ENCODE measurements around the gene SKI. TPM values are rescaled to one million over a fixed set of nuclear protein-coding genes. Genes with fewer than 3 reads are reported as not detected.

SKI gene
- total RNA-seq, 2 donors from 2014 or later = 26.6 to 43.8 TPM

DNA sequence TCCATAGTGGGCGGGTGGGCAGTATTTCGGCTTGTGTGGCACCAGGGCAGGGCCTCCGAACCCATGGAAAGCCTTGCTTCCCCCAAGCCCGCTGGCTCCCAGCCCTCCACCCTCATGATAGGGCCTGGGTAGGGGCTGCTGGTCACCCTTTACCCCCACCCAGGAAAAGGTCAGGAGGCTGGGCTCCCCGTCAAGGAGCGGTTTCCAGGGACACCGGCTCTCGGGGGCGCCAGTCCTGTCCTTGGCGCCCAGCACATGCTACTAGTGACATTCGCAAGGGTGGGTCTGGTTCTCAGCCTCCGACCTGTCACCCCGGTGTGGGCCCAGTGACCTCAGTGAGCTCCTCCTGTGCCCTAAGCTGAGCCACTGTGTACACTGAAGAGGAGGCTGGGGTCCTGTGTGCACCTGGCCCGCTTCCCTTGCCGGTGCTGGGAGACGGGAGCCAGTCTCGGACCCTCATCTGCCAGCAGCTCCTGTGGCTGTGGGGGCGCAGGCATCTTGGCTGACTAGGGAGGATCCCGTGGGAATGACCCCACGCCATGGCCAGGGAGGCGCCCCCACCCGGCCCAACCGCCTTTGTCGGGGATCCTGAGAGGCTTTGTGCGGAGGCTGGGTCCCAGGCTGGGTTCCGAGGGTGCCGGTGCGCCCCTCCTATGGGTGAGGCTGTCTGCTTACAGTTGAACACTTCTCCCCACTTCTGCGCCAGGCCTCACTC is 54.6 kb downstream of the SKI start:
- H3K9me3 Mint-ChIP-seq = no peaks in the 10 kb centered on the region
- H3K36me3 Mint-ChIP-seq = peaks cover under 1 to 6% of the 10 kb centered on the region in 2 donors
- ATAC-seq (peak in 1 of 2 donors; percentile 6), DNase-seq (ENCODE audit: low spot score in 2 of 2) (no peak)
- H3K27ac Mint-ChIP-seq = peak overlapping the region; percentile 39 to 74

DNA sequence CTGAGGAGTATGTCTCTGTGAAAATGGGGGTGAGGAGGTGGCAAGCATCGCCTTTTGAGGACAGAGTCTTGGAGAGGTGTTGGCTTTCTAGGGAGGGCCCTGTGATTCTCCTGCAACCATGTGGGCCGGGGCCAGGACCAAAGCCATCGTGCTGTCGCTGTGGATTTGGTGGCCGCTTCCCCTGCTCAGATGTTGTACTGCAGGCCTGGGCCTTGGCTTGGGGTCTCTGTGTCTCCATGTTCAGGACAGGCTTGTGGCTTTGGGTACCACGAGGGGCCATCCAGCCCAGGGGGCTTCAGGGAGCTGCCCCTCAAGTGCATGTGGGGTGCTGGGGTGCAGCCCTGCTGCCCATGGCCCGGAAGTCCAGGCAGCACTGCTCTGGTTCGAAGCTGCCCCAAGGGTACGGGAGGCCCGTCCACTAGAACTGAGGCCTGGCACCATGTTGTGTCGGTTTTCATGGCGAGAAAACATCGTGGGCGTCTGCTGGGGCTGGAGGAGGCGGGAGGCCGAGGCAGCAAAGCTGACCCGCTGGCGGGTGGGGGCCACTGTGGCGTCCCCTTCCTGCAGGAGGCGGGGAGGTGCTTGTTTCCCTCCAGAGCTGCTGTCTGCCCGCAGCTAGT is 55.4 kb downstream of the SKI start:
- peak in 1 of 2 donors; percentile 9 for ATAC-seq
- H3K36me3 Mint-ChIP-seq = peaks cover 0 to 13% of the 10 kb centered on the region in 2 donors
- peak overlapping the region; percentile 39 to 74 for H3K27ac Mint-ChIP-seq

DNA sequence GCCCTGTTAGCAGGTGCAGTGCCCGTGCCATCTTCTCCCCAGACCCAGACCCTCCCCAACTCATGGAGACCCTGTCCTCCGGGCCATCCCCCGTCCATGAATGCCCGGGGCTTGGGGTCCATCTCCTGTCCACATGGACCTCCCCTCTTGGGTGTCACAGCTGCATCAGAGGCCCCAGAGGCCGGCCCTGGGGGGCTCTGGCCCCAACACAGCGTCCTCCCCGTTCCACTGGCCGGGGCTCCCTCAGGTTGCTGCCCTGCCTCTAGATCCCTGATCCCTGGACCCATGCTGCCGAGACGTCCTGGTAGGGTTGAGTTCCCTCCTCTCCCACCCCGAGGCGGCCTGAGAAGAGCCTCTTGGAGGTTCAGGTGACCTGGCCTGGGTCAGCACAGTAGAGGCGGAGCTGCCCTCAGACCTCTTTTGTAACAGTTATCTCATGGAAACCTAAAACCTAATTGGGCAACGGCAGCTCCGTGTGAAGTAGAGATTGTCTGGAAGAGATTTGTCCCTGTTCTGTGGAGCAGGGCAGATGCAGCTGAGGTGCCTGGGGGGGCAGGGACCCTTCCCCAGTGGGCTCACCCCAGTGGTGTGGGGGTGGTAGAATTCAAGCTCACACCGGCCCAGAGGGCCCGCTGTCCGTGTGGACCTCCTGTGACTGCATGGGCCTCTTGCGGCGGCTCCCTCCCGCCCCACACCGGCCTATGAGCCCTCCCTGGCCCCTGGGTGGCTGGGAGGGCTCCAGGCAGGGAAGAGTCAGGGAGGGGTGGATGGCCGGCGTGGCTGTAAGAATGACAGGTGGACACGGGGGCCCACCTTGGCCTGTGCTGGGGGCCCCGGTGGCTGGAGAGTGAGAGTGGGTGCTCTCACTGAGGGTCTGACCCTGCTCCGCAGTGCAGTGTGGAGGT is 56.1 kb downstream of the SKI start:
- ATAC-seq (no peak), DNase-seq (ENCODE audit: low spot score in 2 of 2) (no peak)
- Mint-ChIP-seq H3K27ac (no peak overlapping the region), H3K9me3 (no peaks in the 10 kb centered on the region), H3K36me3 (peaks cover 0 to 14% of the 10 kb centered on the region in 2 donors)

More for the DNA sequence above, 55.4 kb downstream of the SKI start:
- no peak for DNase-seq (ENCODE audit: low spot score in 2 of 2)
- no peaks in the 10 kb centered on the region for H3K9me3 Mint-ChIP-seq

DNA sequence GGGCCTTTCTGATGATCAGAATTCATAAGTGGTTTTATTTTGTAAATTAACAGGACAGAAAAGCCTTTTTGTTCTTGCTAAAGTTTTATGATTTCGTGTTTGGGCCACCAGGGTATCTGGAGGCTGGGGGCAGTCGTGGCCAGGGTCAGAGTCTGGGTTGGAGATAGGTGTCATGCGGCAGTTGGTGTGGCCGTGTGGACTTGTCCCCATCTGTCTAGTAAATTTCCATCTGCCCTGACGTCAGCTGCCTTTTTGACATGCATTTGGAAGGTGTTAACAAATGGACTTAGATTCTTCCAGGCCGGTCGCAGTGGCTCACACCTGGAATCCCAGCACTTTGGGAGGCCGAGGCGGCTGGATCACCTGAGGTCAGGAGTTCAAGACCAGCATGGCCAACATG is 56.8 kb downstream of the SKI start:
- Mint-ChIP-seq H3K9me3 (no peaks in the 10 kb centered on the region), H3K36me3 (peaks cover 0 to 14% of the 10 kb centered on the region in 2 donors)

DNA sequence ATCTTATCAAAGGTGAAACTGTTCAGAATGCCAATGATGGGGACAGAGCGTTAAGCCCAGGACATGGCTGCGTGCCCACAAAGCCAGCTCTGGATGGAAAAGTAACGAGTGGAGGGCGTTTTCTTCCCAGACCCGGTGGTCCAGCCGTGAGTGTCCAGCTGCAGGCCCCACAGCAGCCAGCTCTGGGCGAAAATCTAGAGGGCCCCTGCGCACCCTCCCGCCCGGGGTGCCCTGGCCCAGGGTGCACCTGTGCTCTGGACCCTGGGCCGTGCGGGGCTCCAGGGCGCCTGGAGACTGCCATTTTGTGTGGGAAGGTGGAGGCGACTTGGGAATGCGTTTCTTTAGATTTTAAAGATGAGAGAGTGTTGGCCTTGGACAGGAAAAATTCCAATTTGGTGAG is 58.8 kb downstream of the SKI start:
- no peak for ATAC-seq
- no peak overlapping the region for H3K27ac Mint-ChIP-seq
- H3K36me3 Mint-ChIP-seq = peaks cover 0 to 14% of the 10 kb centered on the region in 2 donors
- no peak for DNase-seq (ENCODE audit: low spot score in 2 of 2)
- H3K9me3 Mint-ChIP-seq = no peaks in the 10 kb centered on the region

More for the DNA sequence above, 56.8 kb downstream of the SKI start:
- no peak for DNase-seq (ENCODE audit: low spot score in 2 of 2)
- no peak for ATAC-seq
- H3K27ac Mint-ChIP-seq = peak overlapping the region in 1 of 2 donors; percentile 22

DNA sequence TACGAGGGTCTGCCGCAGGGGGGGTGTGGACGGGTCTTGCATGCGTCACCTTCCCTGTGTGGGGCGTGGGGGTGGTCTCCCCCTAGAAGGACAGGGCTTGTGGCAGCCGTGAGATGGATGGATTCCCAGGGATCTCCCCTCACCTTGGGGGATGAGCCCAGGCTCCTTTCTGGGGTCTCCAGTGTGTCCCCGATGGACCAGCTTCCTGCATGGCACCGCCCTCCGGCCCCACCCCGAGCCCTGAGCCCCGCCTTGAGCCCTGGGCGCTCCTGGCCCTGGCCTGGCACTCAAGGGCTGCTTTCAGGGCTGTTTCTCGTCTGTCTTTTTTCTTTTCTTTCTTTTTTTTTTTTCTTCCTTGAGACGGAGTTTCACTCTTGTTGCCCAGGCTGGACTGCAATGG is 59.5 kb downstream of the SKI start:
- Mint-ChIP-seq H3K36me3 (peaks cover 0 to 14% of the 10 kb centered on the region in 2 donors), H3K9me3 (no peaks in the 10 kb centered on the region), H3K27ac (peak overlapping the region in 1 of 2 donors; percentile 6)
- ATAC-seq = no peak
- no peak for DNase-seq (ENCODE audit: low spot score in 2 of 2)

DNA sequence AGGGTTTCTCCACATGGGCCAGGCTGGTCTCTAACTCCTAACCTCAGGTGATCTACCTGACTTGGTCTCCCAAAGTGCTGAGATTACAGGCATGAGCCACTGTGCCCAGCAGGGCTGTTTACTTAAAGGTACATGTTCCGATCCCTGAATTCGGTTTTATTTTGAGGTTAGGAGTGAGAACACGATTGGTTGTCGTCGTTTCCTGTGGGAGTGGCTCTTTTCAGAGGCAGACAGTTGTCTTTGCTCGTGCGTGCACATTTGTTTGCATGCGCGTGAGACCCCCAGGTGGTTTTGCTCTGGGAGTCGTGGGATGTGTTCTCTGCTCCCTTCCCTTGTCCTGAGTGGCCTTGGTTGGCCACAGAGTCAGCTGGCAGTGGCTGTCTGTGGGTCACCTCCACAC is 60.2 kb downstream of the SKI start:
- Mint-ChIP-seq H3K9me3 (no peaks in the 10 kb centered on the region), H3K36me3 (peaks cover 0 to 14% of the 10 kb centered on the region in 2 donors), H3K27ac (peak overlapping the region in 1 of 2 donors; percentile 6)
- DNase-seq (ENCODE audit: low spot score in 2 of 2) (no peak), ATAC-seq (no peak)

DNA sequence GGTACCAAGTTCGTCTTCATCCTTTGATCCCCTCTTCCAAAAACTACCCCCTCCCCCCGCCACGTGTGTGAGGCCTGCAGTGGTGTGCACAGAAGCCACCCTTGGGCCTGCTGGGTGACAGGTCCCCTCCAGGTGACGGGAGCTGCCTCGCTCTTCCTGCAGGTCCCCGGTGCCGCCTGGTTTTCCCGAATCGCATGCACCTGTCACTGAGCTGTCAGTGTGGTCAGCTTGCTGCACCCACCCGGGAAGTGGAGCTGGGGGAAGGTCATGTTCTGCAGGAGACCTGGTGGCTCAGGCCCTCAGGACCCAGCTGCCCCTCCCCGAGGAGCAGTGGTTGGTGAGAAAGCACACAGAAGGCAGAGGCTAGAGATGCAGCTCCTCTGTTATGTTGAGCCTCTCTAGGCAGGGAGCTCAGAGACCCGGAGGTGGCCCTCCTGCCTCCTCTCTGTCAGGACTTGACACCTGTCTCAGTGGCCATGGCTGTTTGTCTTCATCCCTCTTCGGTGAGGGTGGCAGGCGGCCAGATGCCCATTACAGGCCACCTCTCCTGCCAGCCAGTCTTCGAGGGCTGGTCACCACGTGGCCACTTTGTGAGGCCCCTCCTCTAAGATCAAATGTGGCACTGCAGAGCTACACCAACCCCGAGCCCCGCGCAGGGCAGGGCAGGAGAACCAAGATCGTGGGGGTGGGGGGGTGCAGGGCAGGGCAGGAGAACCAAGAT is 60.9 kb downstream of the SKI start:
- Mint-ChIP-seq H3K9me3 (no peaks in the 10 kb centered on the region), H3K27ac (no peak overlapping the region), H3K36me3 (peaks cover 0 to 14% of the 10 kb centered on the region in 2 donors)
- DNase-seq (ENCODE audit: low spot score in 2 of 2) = no peak
- ATAC-seq = no peak

DNA sequence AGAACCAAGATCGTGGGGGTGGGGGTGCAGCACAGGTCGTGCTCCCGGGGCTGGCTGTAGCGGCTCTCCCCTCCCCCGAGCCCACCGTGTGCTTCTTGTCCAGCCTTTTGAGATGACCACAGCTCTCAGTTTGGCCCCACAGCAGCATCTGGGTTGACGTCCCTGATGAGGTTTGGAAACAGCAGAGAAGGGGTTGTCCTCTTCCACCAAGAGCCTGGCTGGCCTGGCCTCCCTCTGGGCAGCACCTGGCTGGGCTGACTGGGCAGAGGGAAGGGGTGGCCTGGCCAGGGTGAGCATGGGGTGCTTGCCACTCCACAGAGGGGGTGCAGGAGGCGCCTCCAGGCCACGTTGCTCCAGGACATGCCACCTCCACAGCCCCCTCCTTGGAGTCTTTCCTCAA is 61.5 kb downstream of the SKI start:
- no peak for DNase-seq (ENCODE audit: low spot score in 2 of 2)
- peaks cover 0 to 14% of the 10 kb centered on the region in 2 donors for H3K36me3 Mint-ChIP-seq
- H3K9me3 Mint-ChIP-seq = no peaks in the 10 kb centered on the region
- ATAC-seq = no peak
- H3K27ac Mint-ChIP-seq = peak overlapping the region; percentile 89 to 91

DNA sequence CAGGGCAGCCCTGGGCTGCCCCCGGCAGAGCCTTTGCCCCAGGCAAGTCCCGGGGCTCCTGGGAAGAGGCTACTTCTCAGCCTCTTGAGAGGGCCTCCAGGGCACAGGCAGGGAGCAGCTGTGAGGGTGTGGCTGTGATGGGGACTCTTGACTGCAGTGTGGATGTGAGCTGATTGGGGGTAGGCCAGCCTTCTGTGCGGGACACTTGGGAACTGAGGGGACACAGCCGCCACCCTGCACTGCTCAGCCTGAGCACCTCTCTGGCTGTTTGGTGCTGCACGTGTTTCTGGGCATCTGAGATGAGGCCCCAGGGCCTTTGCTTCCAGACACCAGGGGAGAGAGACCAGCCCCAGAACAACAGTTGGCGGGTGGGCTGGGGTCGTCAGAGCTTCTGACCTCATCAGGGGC is 62.1 kb downstream of the SKI start:
- ATAC-seq (peak; percentile 53 to 61), DNase-seq (ENCODE audit: low spot score in 2 of 2) (peak in 1 of 2 donors; percentile 33)
- Mint-ChIP-seq H3K36me3 (peaks cover 0 to 14% of the 10 kb centered on the region in 2 donors), H3K9me3 (no peaks in the 10 kb centered on the region), H3K27ac (peak overlapping the region; percentile 89 to 91)

DNA sequence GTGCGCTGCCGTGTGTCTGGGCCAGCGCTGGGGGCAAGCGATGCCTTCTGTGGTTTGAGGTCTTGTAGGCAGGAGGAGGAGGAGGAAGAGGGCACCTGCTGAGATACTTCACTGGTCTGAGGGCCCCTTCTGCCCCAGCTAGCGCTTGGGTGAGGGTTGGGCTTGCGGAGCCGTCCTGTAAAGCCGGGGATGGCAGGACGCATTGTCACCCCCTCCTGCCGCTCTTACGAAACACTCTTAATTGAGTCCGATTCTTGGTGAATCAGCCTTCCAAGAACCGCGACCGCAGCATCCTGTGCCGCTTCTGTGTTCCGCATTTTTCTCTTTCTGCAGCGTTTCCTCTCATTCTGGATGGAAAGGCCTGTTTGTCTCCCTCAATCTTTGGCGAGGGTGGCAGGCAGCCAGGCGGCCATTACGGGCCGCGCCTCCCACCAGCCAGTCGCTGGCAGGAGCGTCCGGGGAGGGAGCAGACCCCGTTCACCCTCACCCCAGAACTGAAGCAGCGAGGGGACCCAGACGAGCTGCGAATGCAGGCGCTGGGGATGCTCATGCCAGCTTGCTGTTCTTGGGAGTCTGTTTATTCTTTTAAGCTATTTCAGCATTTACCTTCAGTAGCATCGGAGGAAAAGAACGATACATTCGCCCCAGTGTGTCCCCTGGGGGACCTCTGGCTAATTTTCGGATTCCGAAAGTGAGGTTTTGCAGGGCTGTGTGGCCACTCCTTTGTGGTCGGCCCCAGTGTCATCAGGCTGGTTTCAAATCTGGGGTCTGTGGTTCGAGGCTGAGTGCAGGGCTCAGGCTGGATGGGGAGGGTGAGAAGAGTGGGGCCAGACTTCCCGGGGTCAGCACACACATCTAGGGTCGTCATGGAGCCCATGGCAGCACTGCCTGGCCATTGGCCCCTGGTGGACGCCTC is 62.7 kb downstream of the SKI start:
- Mint-ChIP-seq H3K27ac (peak overlapping the region; percentile 89 to 91), H3K36me3 (peaks cover 0 to 14% of the 10 kb centered on the region in 2 donors), H3K9me3 (no peaks in the 10 kb centered on the region)
- DNase-seq (ENCODE audit: low spot score in 2 of 2) (peak; percentile 71 to 88), ATAC-seq (peak; percentile 87 to 93)

DNA sequence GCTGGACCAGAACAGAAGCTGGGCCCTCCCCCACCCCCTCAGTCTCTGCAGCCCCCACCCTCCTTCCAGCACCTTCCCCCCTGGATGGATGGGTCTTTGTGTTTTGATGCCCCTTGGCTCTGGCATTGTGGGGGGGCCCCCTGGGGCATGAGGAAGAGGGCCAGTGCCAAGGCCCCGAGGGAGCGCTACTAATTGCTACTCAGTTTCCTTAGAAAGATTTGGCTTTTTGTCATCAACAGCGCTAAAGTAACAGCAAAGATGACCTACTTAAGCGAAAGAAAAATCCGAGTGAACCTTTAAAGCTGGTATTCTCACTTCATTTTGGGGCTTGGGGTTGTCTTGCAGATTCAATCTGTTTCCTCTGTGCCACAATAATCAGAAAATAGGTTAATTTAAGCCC is 63.5 kb downstream of the SKI start:
- H3K36me3 Mint-ChIP-seq = peaks cover 0 to 15% of the 10 kb centered on the region in 2 donors
- peak overlapping the region in 1 of 2 donors; percentile 91 for H3K27ac Mint-ChIP-seq
- no peaks in the 10 kb centered on the region for H3K9me3 Mint-ChIP-seq
- no peak for DNase-seq (ENCODE audit: low spot score in 2 of 2)
- ATAC-seq = no peak

DNA sequence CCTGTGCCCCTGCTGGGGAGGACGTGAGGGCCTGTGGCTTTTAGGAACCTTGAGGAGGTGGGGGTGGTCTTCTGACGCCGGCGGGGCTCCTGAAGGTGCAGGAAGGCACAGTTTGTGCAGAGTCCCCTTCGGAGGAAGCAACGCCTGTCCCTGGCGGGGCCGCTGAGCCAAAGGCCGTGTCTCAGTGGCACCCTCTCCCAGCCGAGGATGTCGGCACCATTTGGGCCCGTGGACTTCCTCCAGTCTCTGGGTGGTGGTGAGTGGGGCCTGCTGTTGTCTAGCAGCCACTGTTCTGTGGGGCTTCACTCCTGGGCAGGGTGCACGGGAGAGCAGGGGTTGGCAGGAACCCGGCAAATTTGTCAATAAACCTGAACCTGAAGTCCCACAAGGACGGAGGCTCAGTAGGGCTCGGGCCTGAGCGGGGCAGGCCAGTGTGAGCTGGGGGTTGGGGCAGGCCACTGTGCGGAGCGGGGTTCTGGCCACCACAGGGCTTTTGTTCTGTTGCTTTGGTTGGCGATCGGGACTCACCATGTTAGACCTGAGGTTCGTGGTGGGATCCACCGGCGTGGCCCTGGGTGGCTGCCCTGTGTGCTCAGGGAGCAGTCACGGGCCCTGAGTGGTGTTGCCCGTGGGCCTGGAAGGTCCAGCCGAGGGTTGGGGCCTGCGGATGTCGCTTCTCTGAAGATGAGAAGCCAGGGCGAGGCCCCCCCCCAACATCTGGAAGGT is 64.8 kb downstream of the SKI start:
- Mint-ChIP-seq H3K9me3 (no peaks in the 10 kb centered on the region), H3K27ac (peak overlapping the region; percentile 29 to 74), H3K36me3 (peaks cover 0 to 13% of the 10 kb centered on the region in 2 donors)
- DNase-seq (ENCODE audit: low spot score in 2 of 2) (no peak), ATAC-seq (no peak)

DNA sequence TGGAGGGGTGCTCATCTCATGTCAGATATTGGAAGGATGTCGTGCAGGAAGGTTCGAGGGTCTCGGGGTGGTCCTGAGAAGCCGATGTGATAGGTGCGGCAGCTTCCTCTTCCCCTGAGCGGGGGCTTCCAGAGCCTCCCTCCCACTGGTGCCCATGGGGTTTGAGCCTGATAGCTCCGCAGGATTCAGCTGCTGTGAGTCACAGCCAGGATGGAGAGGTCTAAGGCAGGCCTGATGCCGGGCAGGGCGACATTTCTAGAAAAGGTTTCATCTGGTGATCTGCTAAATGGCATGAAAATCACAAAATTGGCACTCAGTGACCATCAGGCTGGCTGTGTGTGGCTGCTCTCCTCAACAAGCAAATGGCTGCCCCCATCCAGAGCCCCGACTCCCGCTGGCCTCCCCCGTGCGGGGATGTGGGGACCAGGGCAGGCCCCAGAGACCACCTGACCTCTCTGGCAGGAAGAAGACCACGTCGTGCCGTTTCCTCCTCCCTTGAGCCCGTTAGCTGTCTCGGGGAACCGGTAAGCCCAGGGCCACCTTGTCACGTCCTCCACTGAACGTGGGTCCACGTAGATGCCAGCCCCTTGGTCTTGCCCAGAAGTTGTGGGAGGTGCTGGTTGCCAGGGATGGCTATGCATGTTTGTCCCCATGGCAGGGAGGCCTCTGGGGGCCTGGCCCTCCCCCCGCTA is 66.1 kb downstream of the SKI start:
- peak overlapping the region; percentile 55 to 74 for H3K27ac Mint-ChIP-seq
- DNase-seq (ENCODE audit: low spot score in 2 of 2) = no peak
- no peak for ATAC-seq
- no peaks in the 10 kb centered on the region for H3K9me3 Mint-ChIP-seq
- H3K36me3 Mint-ChIP-seq = peaks cover 0 to 6% of the 10 kb centered on the region in 2 donors
